Measurements from ENCODE around the gene MPV17L2.

GRCh38 chr19:18168673-18169381 is 24.2 kb upstream of the MPV17L2 start:
- TF ChIP-seq, protein P1, sequence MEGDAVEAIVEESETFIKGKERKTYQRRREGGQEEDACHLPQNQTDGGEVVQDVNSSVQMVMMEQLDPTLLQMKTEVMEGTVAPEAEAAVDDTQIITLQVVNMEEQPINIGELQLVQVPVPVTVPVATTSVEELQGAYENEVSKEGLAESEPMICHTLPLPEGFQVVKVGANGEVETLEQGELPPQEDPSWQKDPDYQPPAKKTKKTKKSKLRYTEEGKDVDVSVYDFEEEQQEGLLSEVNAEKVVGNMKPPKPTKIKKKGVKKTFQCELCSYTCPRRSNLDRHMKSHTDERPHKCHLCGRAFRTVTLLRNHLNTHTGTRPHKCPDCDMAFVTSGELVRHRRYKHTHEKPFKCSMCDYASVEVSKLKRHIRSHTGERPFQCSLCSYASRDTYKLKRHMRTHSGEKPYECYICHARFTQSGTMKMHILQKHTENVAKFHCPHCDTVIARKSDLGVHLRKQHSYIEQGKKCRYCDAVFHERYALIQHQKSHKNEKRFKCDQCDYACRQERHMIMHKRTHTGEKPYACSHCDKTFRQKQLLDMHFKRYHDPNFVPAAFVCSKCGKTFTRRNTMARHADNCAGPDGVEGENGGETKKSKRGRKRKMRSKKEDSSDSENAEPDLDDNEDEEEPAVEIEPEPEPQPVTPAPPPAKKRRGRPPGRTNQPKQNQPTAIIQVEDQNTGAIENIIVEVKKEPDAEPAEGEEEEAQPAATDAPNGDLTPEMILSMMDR (conservative IDR thresholded peaks at IDR 0.05; ENCODE audit: low read depth in 2 of 2) = no peak
- TF ChIP-seq EZH2 (IDR thresholded peaks at IDR 0.05; ENCODE audit: low read depth, unreplicated experiment) (no peak), ZNF331 (CRISPR knock-in tag; IDR thresholded peaks at IDR 0.05; ENCODE audit: low read depth) (no peak), POLR2AphosphoS5 (IDR thresholded peaks at IDR 0.05; ENCODE audit: low read depth) (no peak), ZNF114 (CRISPR knock-in tag; IDR thresholded peaks at IDR 0.05) (no peak), ZNF462 (CRISPR knock-in tag; IDR thresholded peaks at IDR 0.05) (no peak), ETS1 (IDR thresholded peaks at IDR 0.05) (no peak)
- TF ChIP-seq, protein P2, sequence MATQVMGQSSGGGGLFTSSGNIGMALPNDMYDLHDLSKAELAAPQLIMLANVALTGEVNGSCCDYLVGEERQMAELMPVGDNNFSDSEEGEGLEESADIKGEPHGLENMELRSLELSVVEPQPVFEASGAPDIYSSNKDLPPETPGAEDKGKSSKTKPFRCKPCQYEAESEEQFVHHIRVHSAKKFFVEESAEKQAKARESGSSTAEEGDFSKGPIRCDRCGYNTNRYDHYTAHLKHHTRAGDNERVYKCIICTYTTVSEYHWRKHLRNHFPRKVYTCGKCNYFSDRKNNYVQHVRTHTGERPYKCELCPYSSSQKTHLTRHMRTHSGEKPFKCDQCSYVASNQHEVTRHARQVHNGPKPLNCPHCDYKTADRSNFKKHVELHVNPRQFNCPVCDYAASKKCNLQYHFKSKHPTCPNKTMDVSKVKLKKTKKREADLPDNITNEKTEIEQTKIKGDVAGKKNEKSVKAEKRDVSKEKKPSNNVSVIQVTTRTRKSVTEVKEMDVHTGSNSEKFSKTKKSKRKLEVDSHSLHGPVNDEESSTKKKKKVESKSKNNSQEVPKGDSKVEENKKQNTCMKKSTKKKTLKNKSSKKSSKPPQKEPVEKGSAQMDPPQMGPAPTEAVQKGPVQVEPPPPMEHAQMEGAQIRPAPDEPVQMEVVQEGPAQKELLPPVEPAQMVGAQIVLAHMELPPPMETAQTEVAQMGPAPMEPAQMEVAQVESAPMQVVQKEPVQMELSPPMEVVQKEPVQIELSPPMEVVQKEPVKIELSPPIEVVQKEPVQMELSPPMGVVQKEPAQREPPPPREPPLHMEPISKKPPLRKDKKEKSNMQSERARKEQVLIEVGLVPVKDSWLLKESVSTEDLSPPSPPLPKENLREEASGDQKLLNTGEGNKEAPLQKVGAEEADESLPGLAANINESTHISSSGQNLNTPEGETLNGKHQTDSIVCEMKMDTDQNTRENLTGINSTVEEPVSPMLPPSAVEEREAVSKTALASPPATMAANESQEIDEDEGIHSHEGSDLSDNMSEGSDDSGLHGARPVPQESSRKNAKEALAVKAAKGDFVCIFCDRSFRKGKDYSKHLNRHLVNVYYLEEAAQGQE (IDR thresholded peaks at IDR 0.05; ENCODE audit: unreplicated experiment) = no peak

All from GM23338 (cell line).